Measurements from ENCODE around the gene PRKG1.

- TF ChIP-seq CTCF (conservative IDR thresholded peaks at IDR 0.05; ENCODE audit: low read depth in 2 of 2) = no peak
- no peak for TF ChIP-seq REST (IDR thresholded peaks at IDR 0.05; ENCODE audit: unreplicated experiment)
- TF ChIP-seq CREB1 (CRISPR knock-in tag; IDR thresholded peaks at IDR 0.05; ENCODE audit: low read depth) = no peak
- no peak for TF ChIP-seq ZNF114 (CRISPR knock-in tag; IDR thresholded peaks at IDR 0.05)
- no peak for TF ChIP-seq POLR2AphosphoS5 (IDR thresholded peaks at IDR 0.05; ENCODE audit: low read depth)
- TF ChIP-seq EZH2 (IDR thresholded peaks at IDR 0.05; ENCODE audit: low read depth, unreplicated experiment) = no peak
- no peak for TF ChIP-seq JUNB (IDR thresholded peaks at IDR 0.05; ENCODE audit: unreplicated experiment)
- TF ChIP-seq EZH2phosphoT487 (IDR thresholded peaks at IDR 0.05; ENCODE audit: unreplicated experiment) = no peak
- TF ChIP-seq STAT1 (IDR thresholded peaks at IDR 0.05; ENCODE audit: unreplicated experiment) = no peak
- no peak for TF ChIP-seq ETS1 (IDR thresholded peaks at IDR 0.05)
- no peak for TF ChIP-seq NANOG (IDR thresholded peaks at IDR 0.05; ENCODE audit: borderline replicate concordance)
- TF ChIP-seq ZNF331 (CRISPR knock-in tag; IDR thresholded peaks at IDR 0.05; ENCODE audit: low read depth) = no peak
Observed at GRCh38 chr10:52331638-52332364, 1257.5 kb downstream of the PRKG1 start.

Data from GM23338 (cell line).